HG02870 (cell line): ENCODE data around the gene MPPED1.

Experiments used
- ATAC-seq: cut with Tn5 transposase; IDR thresholded peaks from one replicate; pipeline ENCODE4 v1.9.1; 2021; ENCODE audit warnings: mild to moderate bottlenecking, moderate library complexity; ENCODE audit not compliant: unreplicated experiment

MPPED1 gene

DNA sequence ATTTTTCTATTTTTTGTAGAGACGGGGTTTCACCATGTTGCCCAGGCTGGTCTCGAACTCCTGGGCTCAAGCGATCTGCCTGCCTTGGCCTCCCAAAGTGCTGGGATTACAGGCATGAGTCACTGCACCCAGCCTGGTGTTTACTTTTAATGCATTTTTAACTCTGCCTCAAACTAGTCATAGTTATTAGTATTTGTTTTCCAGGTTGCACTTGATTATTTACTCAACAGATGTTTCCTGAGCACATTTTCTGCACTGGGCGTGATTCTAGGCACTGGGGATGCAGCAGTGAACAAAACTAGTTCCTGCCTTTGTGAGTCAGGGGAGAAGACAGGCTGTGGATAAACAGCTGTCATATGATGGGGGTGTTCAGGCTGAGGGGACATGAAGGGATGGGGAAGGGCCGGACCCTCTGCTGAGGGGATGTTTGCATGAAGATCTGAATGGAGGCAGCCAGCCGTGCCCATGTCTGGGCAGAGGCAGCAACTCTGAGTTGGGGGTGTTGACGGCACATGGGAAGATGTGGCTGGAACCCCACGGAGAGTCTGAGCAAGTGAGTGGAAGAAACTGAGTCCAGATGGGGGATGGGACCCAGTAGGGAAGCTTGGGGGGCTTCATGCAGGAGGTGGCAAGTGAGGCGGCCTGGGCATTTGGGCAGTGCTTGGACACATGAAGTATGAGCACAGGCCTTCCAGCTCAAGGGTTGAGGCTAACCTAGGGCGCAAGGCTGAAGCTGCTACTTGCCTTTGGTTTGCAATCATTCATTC lies 34.4 kb downstream of the MPPED1 start:
- no peak for ATAC-seq

DNA sequence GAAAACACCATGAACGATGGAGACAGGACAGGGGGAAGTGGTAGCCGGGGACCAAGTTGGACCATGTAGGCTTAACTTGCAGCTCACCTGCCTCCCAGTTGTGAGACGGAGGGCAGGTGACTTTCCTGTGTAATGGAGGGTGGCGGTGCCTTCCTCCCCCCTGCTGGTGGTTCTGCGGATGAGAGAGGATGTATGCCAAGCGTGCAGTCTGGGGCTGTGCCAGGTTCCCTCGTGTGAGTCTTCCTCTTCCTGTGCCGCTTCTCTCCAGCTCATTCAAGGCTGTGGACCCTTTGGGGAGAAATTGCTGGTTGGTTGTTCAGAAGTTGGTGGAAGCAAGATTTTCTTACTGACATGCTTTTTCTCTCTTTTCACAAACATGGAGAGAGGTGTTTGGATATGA lies 35.1 kb downstream of the MPPED1 start:
- ATAC-seq: no peak

DNA sequence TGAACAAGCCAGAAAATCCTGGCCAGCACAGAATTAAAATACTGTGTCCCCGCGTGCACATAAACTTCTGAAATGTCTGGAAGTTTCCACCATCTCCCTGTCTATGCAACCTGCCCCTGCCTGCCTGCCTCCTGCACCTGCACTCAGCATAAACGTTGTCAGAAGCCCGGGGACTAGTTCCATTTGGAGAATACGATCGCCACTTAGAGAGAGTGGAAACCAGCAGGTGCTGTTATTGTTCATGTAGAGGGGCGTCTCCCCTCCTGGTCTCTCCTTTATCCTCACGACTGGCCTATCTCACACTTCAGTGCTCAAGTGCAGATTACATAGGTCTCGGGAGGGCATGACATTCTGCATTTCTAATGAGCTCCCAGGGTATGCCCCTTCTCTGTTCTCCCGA lies 35.6 kb downstream of the MPPED1 start:
- no peak for ATAC-seq

DNA sequence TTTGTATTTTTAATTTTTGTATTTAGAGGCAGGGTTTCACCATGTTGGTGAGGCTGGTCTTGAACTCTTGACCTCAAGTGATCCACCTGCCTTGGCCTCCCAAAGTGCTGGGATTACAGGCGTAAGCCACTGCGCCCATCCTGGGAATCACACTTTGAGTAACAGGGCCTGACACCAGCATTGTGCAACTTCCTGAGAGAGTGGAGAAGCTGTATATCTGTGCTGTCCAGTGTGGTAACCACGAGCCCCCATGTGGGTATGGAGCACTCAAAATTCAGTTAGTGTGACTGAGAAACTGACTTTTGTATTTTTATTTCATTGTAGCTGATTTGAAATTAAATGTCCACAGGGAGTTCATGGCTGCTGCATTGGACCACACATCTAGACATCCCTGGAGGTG lies 36.2 kb downstream of the MPPED1 start:
- no peak for ATAC-seq

DNA sequence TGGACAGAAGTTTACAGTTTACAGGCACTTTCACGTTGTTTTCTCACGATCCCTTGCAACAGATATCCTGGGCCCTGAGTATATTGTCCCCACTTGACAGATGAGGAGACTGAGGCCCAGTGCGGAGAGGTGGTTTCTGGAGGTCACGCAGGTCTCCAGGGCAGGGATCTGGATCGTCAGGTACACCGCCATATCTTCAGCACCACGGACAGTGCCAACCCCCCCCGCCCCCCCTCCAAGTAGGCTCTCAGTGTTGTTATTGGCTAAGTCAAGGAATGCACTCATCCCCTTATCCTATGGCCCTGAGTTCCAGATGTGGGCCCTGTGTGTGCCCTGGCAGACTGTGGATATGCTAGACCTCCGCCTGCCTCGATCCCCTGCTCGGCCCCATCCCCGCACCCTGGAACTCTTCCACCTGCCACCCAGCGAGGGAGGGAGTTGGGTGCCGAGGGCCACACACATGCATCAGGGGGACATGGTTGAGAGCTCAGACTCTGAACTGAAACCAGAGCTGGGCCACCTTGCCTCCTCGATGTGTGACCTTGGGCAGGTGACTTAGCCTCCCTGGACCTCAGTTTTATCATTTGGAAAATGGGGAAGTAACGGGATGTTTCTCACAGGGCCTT lies 37.5 kb downstream of the MPPED1 start:
- ATAC-seq: no peak

DNA sequence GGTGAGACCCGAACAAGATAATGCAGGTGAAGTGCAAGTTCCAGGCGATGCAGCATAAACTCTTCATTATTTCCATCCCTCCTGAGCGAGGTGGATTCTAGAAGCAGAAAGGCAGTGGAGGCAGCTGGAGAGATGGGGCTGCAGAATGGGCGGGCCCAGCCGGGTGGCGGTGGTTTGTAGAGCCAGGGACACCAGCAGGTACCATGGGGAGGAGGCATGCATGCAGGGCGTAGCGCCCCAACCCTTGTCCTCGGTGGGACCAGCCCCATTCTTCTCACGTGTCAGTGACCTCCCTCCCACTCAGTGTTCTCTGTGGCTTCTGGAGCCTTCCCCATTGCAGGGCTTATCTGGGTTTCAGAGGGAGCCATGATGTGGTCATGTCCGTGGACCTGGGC lies 38.0 kb downstream of the MPPED1 start:
- no peak for ATAC-seq

DNA sequence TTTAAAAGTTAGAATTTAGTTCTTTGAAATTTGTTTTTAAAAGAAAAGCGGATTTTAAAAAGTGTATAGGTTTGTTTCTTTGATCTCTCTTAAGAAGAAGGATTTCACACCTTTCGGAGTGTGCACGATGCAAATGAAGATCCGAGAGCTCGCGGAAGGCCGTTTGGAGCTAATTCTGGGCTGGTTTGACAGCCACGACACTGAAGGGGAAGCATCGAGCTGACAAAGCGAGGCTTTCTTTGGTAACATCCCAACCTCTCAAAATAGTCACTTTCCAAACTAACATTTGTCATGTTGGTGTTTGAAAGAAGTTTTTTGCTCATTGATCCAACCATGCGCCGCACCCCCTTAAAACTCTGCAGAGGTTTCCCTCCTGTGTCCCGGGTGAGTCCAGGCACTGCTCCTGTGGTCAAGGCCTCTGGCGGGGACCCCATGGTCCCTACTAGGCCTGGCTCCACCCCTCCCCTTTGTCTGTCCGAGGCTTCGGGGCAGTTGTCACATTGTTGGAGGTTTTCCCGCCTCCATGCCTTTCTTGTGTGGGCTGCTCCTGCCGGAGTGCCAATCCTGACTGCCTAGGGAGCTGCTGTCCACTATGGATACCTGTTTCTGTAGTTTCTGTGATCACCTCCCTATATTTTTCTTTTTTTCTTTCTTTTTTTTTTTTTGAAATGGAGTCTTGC lies 39.7 kb downstream of the MPPED1 start:
- no peak for ATAC-seq

DNA sequence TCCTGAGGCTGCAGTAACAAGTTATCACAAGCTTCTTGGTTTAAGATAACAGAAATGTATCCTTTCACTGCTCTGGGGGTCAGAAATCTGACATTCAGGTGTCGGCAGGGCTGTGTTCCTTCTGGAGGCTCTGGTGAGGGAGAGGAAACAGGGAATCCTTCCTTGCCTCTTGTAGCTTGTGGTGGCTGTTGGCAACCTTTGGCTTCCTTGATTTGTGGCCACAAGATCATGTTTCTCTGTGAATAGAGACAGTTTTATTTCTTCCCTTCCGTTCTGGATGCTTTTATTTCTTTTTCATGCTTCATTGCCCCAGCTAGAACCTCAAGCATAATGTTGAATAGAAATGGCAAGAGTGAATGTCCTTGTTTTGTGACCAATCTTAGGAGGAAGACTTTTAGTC lies 44.0 kb downstream of the MPPED1 start:
- ATAC-seq: no peak

DNA sequence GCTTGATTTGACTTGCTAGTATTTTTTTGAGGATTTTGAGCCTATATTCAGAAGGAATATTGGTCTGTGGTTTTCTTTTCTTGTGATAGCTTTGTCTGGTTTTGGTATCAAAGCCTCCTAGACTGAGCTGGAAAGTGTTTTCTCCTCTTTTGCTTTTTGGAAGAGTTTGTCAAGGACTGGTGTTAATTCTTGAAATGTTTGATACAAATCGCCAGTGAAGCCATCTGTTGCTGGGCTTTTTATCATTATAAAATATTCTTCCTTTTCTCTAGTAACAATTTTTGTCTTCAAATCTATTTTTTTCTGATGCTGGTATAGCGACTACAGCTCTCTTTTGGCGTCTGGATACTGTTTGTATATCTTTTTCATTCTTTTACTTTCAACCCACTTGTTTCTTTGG lies 45.2 kb downstream of the MPPED1 start:
- no peak for ATAC-seq

DNA sequence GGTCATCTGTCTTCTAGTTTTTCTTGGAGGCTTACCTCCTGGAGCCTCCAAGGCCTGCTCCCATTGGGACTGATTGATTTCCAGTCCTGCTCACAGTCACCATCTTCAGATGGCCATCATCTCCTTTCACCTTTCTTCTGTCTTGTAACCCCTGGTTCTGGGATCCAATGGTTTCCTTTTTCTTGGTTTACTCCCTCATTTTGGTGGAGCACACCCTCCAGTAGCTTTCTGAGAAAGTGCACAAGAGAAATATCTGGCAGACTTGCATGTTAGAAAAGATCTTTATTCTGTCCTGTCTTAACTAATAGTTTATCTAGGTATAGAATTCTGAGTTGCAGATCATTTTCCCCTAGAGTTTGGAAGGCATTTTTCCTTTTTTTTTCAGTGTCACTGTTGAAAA lies 50.9 kb downstream of the MPPED1 start:
- ATAC-seq: no peak

DNA sequence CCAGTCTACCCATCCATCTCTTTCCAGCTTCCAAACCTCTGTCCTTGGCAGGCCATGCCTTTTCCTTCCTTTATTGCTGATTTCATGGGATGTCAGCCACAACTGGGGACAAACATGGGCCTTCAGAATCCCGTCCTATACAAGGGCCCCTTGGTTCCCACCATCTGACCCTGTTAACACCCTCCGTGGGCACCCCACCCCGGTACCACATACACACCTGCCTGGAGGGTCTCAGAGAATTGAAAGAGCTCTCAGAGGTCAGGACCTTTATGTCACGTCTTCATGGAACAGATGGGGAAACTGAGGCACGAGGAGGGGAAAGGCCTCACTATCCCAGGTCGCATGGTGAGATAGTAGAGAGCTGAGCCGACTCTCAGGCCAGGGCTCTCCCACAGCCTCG lies 53.0 kb downstream of the MPPED1 start:
- no peak for ATAC-seq

DNA sequence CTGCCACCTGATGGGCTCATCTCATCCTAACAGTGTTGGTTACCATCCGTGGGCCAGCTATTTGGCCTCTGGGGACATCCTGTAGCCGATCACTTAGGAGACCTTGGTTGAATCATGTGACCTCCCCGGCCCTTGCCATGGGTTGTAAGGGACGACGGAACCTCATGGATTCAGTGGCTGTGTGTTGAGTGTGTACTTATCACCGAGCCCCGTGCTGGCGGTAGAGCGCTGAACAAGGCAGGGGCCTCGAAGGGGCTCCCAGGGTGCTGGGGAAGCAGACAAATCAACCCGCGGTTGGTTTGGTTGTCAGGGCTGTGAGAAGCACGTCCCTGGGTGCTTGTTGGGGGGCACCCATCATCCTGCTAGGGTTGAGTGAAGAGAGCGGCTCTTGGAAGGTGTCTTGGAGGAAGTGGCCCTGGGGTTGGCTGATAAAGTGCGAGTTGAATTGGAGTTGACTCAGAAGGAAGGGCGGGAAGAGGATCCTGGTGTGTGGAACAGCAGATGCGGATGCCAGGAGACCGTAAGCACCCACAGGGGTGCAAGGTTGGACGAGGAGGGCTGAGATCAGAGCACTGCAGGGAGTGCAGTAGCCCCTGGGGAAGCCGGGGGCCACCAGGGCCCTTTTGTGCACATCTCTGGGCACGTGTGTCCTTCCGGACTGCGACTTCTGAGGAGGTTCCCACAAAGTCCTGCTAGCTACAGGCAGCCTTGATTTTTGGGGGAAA lies 53.6 kb downstream of the MPPED1 start:
- no peak for ATAC-seq

DNA sequence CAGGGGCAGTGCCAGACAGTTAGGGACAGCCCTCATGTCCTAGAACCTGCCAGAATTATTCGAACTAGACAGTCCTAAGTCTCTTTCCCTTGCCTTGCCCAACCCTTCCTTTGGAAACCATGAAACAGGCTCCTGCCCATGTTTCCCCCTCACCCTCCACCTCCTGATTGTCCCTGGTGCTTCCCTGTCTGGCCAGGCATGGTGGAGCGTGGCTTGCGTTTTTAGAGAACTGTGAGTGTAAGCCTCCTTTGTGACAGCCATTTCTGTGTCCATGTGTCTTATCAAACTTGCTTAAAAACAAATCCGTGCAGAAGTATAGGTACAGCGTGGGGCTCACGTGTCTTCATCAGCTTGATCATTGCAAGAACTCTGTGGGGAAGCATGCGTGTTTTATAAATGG lies 54.9 kb downstream of the MPPED1 start:
- no peak for ATAC-seq

DNA sequence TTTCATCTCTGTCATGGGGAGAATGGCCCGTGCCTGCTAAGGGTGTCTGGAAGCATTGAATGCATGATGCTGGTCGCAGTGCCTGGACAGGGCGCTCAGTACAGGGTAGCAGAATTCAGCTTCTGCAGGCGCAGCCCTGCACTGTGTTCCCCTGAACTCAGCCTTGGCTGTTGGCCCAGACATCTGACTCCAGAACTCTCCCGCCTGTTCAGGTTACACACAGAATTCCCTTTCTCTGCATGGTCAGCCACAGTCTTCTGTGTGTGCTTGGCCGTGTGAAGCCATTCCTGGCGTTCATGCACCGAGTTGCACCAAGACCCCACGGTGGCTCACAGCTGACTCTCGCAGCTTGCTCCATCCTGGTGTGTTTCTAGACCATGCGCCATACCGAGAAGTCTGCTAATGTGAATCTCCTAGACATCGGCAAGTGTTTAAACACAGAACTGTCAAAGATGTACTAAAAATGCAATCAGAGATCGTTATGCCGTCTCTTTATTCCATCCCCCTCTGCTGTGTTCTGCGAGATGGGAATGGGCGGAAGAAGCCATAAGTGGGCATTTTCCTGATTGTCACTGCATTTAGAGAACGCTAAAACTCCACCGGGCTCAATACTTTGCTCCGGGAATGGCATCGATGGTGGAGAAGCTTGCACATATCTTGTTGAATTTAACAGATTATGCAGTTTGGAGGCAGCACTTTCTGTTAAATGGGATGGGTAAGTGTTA lies 55.6 kb downstream of the MPPED1 start:
- ATAC-seq: no peak

DNA sequence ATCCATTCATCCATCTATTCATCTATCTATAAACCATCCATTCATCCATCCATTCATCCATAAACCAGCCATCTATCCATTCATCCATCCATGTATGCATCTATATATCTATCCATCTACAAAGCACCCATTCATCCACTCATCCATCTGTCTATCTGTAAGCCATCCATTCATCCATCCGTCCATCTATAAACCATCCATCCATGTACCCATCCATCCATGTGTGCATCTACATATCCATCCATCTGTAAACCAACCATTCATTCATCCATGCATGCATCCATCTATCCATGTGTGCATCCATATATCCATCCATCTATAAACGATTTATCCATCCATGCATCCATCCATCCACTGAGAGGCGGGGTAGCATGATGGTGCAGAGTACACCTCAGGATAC lies 58.4 kb downstream of the MPPED1 start:
- ATAC-seq: no peak

DNA sequence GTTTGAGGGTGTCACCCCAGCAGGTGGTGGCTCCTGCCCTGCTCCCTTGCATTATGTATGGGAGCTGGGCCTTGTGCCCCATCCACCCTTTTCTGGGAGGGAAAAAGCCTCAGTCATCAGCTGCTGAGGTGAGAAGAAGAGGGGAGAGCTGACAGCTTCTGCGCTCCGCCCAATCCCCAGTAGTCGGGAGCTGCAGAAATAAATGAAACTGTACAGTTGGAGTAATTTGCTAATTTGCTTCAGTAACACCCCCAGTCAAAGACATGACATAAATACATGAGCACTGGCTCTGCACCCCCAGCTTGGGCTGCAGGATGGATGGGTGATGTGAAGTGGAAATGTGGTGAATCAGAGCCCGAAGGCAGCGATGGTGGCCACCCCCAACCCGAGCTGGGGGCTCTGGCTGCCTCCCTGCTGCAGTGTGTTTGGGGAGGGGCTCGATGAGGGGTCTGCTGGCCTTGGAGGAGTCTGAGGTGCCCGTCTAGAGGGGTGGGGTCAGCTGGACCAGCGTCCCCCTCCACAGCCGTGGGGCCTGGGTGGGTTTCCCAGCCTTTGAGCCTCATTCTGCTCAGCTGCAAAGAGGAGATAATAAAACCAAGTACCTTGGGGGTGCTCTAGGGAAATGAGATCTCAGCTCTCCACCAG lies 59.2 kb downstream of the MPPED1 start:
- ATAC-seq: no peak

DNA sequence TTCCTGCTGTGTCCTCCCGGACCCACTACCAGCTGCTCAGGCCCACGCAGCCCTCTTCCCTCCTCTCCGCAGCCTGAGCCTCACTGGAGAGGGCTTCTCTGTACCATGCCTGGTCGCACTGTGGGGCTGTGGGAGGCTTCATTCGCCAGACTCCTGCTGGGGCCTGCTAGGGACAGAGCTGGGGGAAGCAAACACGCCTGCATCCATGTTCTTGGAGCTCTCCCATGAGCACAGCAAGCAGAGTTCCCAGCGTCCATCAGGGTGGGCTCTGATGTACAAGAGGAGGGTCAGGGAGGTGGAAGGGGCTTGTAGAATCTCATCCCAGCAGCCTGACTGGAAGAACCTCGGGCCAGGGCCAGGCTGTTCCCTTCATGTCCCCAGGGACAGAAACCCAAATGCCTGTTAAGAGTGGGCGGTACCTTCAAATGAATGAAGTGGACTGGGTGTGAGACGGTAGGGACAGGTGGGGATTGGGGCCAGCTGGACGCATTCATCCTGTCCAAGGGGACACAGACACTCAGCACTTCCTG lies 59.9 kb downstream of the MPPED1 start:
- ATAC-seq: no peak

DNA sequence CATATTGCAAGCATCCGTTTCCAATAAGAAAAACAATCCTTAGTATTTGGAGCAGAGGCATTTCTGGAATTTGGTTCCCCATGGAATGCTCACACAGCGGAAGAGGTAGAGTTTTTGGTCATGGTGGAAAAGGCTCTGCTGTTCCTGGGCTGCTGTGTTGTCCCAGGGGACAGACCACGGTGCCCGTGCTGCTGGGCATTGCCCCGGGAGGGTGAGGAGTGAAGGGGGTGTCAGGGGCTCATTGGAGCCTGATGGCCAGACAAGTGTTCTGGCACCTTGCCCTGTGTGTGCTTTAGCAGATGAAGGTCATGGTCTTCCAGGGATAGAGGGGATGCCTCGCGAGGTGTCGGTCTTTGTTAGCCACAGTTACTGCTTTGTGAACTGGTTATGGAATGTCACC lies 61.2 kb downstream of the MPPED1 start:
- no peak for ATAC-seq

DNA sequence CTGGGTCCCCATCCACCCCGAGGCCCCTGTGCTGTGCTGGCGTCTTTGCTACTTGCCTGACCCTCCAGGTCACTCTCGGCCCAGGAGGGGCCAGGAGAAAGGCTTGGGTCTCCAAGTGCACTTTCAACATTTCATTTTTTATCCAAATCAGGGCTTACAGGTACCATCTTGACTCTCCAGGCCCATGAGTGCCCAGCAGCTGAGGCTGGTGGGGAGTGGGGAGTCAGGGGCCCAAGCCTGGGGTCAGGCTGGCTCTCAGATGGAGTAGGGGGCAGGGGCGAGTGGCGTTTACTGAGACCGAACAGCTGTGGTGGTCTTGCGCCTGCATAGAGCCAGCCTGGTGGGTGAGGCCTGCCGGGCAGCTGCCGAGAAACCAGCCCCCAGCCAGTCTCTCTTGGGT lies 61.6 kb downstream of the MPPED1 start:
- ATAC-seq: no peak
